ENCODE measurements around the gene ZNF324. TPM values are rescaled to one million over a fixed set of nuclear protein-coding genes. Genes with fewer than 3 reads are reported as not detected.

The ZNF324 gene
- total and polyA plus RNA-seq, 10 donors: 1.5 to 19.8 (median 12.7) TPM

Small RNA genes lying within 50 kb of the gene (small RNA-seq; reads per million reads assigned to genes)
- 0 reads per million in 4 donors for gene RN7SL693P
- gene RNU6-1337P: 0 reads per million in 4 donors

Other genes with a start within 250 kb of the ZNF324 start
- 10 to 100 TPM; 31.4 to 58.5 (median 39.0) TPM for gene ZNF544, start 238.2 kb upstream of the ZNF324 start, total RNA-seq
- gene ZNF544, start 238.2 kb upstream of the ZNF324 start, polyA plus RNA-seq: 10 to 100 TPM; 12.5 to 24.8 (median 20.2) TPM
- gene ZNF8, start 188.1 kb upstream of the ZNF324 start, total RNA-seq: 10 to 100 TPM in 2 of 7 donors, 1 to 10 TPM in 5; 6.6 to 10.7 (median 8.5) TPM
- gene ZNF8, start 188.1 kb upstream of the ZNF324 start, polyA plus RNA-seq: 1 to 10 TPM in 1 of 3 donors, under 1 TPM in 2; 0.91 to 1.8 (median 0.91) TPM
- gene ERVK3-1, start 161.7 kb upstream of the ZNF324 start, total RNA-seq: 10 to 100 TPM; 35.0 to 62.5 (median 44.7) TPM
- 10 to 100 TPM; 34.0 to 48.8 (median 39.1) TPM for gene ERVK3-1, start 161.7 kb upstream of the ZNF324 start, polyA plus RNA-seq
- 1 to 10 TPM; 2.7 to 3.9 (median 3.0) TPM for gene ZSCAN22, start 140.1 kb upstream of the ZNF324 start, total RNA-seq
- gene ZSCAN22, start 140.1 kb upstream of the ZNF324 start, polyA plus RNA-seq: under 1 TPM; 0.48 to 0.86 (median 0.55) TPM
- 10 to 100 TPM; 10.8 to 49.9 (median 14.2) TPM for gene A1BG, start 113.6 kb upstream of the ZNF324 start, total RNA-seq
- gene A1BG, start 113.6 kb upstream of the ZNF324 start, polyA plus RNA-seq: 10 to 100 TPM; 39.4 to 76.5 (median 73.8) TPM
- gene ZNF497, start 104.3 kb upstream of the ZNF324 start, total RNA-seq: 1 to 10 TPM in 5 of 7 donors, under 1 TPM in 2; 0.44 to 3.0 (median 1.3) TPM
- under 1 TPM; 0.59 to 0.74 (median 0.61) TPM for gene ZNF497, start 104.3 kb upstream of the ZNF324 start, polyA plus RNA-seq
- gene ZNF837, start 86.0 kb upstream of the ZNF324 start, total RNA-seq: 1 to 10 TPM; 2.2 to 6.1 (median 3.2) TPM
- gene ZNF837, start 86.0 kb upstream of the ZNF324 start, polyA plus RNA-seq: 1 to 10 TPM; 3.2 to 4.4 (median 3.2) TPM
- 1,000 to 10,000 TPM in 4 of 7 donors, 100 to 1,000 TPM in 3; 712 to 1,400 (median 1,083) TPM for gene RPS5, start 79.8 kb upstream of the ZNF324 start, total RNA-seq
- gene RPS5, start 79.8 kb upstream of the ZNF324 start, polyA plus RNA-seq: 1,000 to 10,000 TPM; 1,850 to 2,466 (median 2,373) TPM
- gene RNF225, start 71.4 kb upstream of the ZNF324 start, total RNA-seq: not detected
- gene RNF225, start 71.4 kb upstream of the ZNF324 start, polyA plus RNA-seq: not detected
- gene ZNF584, start 58.4 kb upstream of the ZNF324 start, total RNA-seq: 10 to 100 TPM in 3 of 7 donors, 1 to 10 TPM in 4; 6.7 to 11.2 (median 9.4) TPM
- 1 to 10 TPM; 2.3 to 3.4 (median 2.5) TPM for gene ZNF584, start 58.4 kb upstream of the ZNF324 start, polyA plus RNA-seq
- 10 to 100 TPM in 2 of 7 donors, 1 to 10 TPM in 5; 4.2 to 10.9 (median 6.6) TPM for gene ZNF132, start 26.9 kb upstream of the ZNF324 start, total RNA-seq
- 1 to 10 TPM in 2 of 3 donors, under 1 TPM in 1; 0.96 to 1.1 (median 1.0) TPM for gene ZNF132, start 26.9 kb upstream of the ZNF324 start, polyA plus RNA-seq
- 10 to 100 TPM in 2 of 7 donors, 1 to 10 TPM in 5; 7.3 to 12.5 (median 8.3) TPM for gene ZNF324B, start 15.5 kb upstream of the ZNF324 start, total RNA-seq
- 1 to 10 TPM in 2 of 3 donors, under 1 TPM in 1; 0.98 to 3.3 (median 1.5) TPM for gene ZNF324B, start 15.5 kb upstream of the ZNF324 start, polyA plus RNA-seq
- 10 to 100 TPM in 6 of 7 donors, 1 to 10 TPM in 1; 9.8 to 18.8 (median 11.3) TPM for gene ZNF446, start 9.3 kb downstream of the ZNF324 start, total RNA-seq
- gene ZNF446, start 9.3 kb downstream of the ZNF324 start, polyA plus RNA-seq: 10 to 100 TPM in 2 of 3 donors, 1 to 10 TPM in 1; 7.1 to 13.2 (median 12.6) TPM
- 10 to 100 TPM in 1 of 7 donors, 1 to 10 TPM in 6; 6.0 to 12.3 (median 7.2) TPM for gene SLC27A5, start 44.9 kb downstream of the ZNF324 start, total RNA-seq
- 10 to 100 TPM; 14.0 to 26.8 (median 14.9) TPM for gene SLC27A5, start 44.9 kb downstream of the ZNF324 start, polyA plus RNA-seq
- 10 to 100 TPM; 11.1 to 16.0 (median 13.0) TPM for gene ZBTB45, start 52.7 kb downstream of the ZNF324 start, total RNA-seq
- 1 to 10 TPM; 4.0 to 8.8 (median 4.4) TPM for gene ZBTB45, start 52.7 kb downstream of the ZNF324 start, polyA plus RNA-seq
- 100 to 1,000 TPM; 216 to 294 (median 232) TPM for gene TRIM28, start 77.0 kb downstream of the ZNF324 start, total RNA-seq
- gene TRIM28, start 77.0 kb downstream of the ZNF324 start, polyA plus RNA-seq: 100 to 1,000 TPM; 181 to 233 (median 183) TPM
- gene CHMP2A, start 88.0 kb downstream of the ZNF324 start, total RNA-seq: 100 to 1,000 TPM in 3 of 7 donors, 10 to 100 TPM in 4; 79.9 to 115 (median 89.9) TPM
- 100 to 1,000 TPM; 112 to 124 (median 121) TPM for gene CHMP2A, start 88.0 kb downstream of the ZNF324 start, polyA plus RNA-seq
- gene UBE2M, start 91.5 kb downstream of the ZNF324 start, total RNA-seq: 10 to 100 TPM; 19.1 to 66.9 (median 44.0) TPM
- gene UBE2M, start 91.5 kb downstream of the ZNF324 start, polyA plus RNA-seq: 10 to 100 TPM; 33.2 to 47.3 (median 36.9) TPM
- 10 to 100 TPM; 27.7 to 41.6 (median 35.7) TPM for gene MZF1, start 106.3 kb downstream of the ZNF324 start, total RNA-seq
- 10 to 100 TPM; 13.2 to 23.0 (median 20.6) TPM for gene MZF1, start 106.3 kb downstream of the ZNF324 start, polyA plus RNA-seq